Body of pancreas (tissue), 4 donors: Measurements from ENCODE around the gene NME7. TPM values are rescaled to one million over a fixed set of nuclear protein-coding genes. Genes with fewer than 3 reads are reported as not detected.

Experiments
- ATAC-seq: fragments of 150-250 bp; one replicate; pipeline ENCODE4 v1.9.1; 2016
- DNase-seq, 4 donors: peaks; one replicate each; pipeline ENCODE4 v3.0.0-alpha.2; 2019
- H3K27ac ChIP-seq, 4 donors: fragments of 200-600 bp; sonication (generic); 1 replicate in 3 of 4; 2 replicates in 1 of 4; pipeline versions ENCODE4 v1.5.1 to v1.6.1; 2016 to 2019; ENCODE audit warnings: mild to moderate bottlenecking in 1 of 4, mixed read lengths in 1 of 4, moderate library complexity in 1 of 4
- H3K27me3 ChIP-seq, 2 donors: fragments of 200-600 bp; sonication (generic); one replicate each; pipeline ENCODE4 v1.6.0; 2016; ENCODE audit warnings: mild to moderate bottlenecking in 1 of 2
- H3K36me3 ChIP-seq, 2 donors: fragments of 200-600 bp; sonication (generic); replicated peaks in 1 of 2; 2 replicates each; pipeline ENCODE4 v1.5.1; 2016; ENCODE audit warnings: low read depth in 2 of 2; ENCODE audit not compliant: insufficient read depth in 1 of 2
- H3K4me1 ChIP-seq: fragments of 200-600 bp; sonication (generic); one replicate; pipeline ENCODE4 v1.6.0; 2016
- H3K4me3 ChIP-seq, 2 donors: fragments of 200-600 bp; sonication (generic); 1 replicate in 1 of 2; 2 replicates in 1 of 2; pipeline ENCODE4 v1.5.1; 2016 to 2019
- H3K9me3 ChIP-seq, 3 donors: fragments of 200-600 bp; sonication (generic); 1 replicate in 2 of 3; 2 replicates in 1 of 3; pipeline ENCODE4 v1.5.1; 2016
- CTCF ChIP-seq, 7 experiments: fragments of 450-650 bp in 4 of 7; fragments of 200-600 bp in 3 of 7; sonication (generic) in 3 of 7; IDR thresholded peaks; one replicate each; pipeline ENCODE4 v1.5.1; 2016 to 2019; ENCODE audit warnings: antibody characterized with exemption in 7 of 7
- POLR2A ChIP-seq, 3 donors: fragments of 450-650 bp; IDR thresholded peaks; one replicate each; pipeline ENCODE4 v1.6.1; 2016; ENCODE audit warnings: antibody characterized with exemption in 3 of 3, mild to moderate bottlenecking in 2 of 3
- WGBS, 2 donors: methylation state at CpG; one replicate each; pipeline ENCODE4 v1.1.5; 2017; 5-methylcytosine and 5-hydroxymethylcytosine counted together
- intact Hi-C: fragments of 100-400 bp; cut with DNase I; formaldehyde crosslinking; loops from one replicate; pipeline ENCODE4 v1.15.1; 2023
- total RNA-seq, 2 donors: library from RNA; depleted of rRNA; stranded (reverse); fragments of >200 nt; gene quantifications; one replicate each; pipeline ENCODE4 v1.1.0, GENCODE V29; 2016

Gene NME7
- total RNA-seq, 2 donors from 2014 or later, result 8.9 to 23.9 TPM

GRCh38 chr1:169133801-169134502 is 233.6 kb downstream of the NME7 start:
- H3K36me3 ChIP-seq, result peaks cover 0 to 9% of the 10 kb centered on the region in 2 donors
- intact Hi-C loops, result no loop called here
- ATAC-seq, result peak; percentile 17
- TF ChIP-seq POLR2A (IDR thresholded peaks at IDR 0.05), result no peak
- peak in 6 of 7 experiments; percentile 20 to 52 (median 50) for TF ChIP-seq CTCF (IDR thresholded peaks at IDR 0.05)
- DNase-seq, result no peak
- no peaks in the 10 kb centered on the region for H3K9me3 ChIP-seq
- H3K4me1 ChIP-seq, result peaks cover 9% of the 10 kb centered on the region
- 49 to 69% methylated on average over 2 of the region's 2 CpGs for WGBS, 2 donors
- no peaks in the 10 kb centered on the region for H3K27me3 ChIP-seq
- peak overlapping the region in 1 of 4 donors; percentile 13 for H3K27ac ChIP-seq
- no peak overlapping the region for H3K4me3 ChIP-seq

GRCh38 chr1:169133228-169133576 is 234.4 kb downstream of the NME7 start:
- 58 to 61% methylated on average over 5 of the region's 5 CpGs for WGBS, 2 donors
- no peak for DNase-seq

GRCh38 chr1:169132512-169133227 is 234.9 kb downstream of the NME7 start:
- no peaks in the 10 kb centered on the region for H3K9me3 ChIP-seq
- ATAC-seq (no peak), DNase-seq (no peak)
- 64 to 67% methylated on average over 4 of the region's 4 CpGs for WGBS, 2 donors
- H3K27ac ChIP-seq, result peak overlapping the region in 1 of 4 donors; percentile 10
- intact Hi-C loops, result no loop called here
- no peaks in the 10 kb centered on the region for H3K27me3 ChIP-seq
- H3K36me3 ChIP-seq, result peaks cover 6 to 9% of the 10 kb centered on the region in 2 donors
- no peak overlapping the region for H3K4me3 ChIP-seq
- no peak for TF ChIP-seq CTCF (IDR thresholded peaks at IDR 0.05)
- no peak for TF ChIP-seq POLR2A (IDR thresholded peaks at IDR 0.05)
- H3K4me1 ChIP-seq, result peaks cover 9% of the 10 kb centered on the region

More at GRCh38 chr1:169133228-169133576, 234.4 kb downstream of the NME7 start:
- ATAC-seq, result no peak
- intact Hi-C loops, result no loop called here
- Histone ChIP-seq H3K27me3 (no peaks in the 10 kb centered on the region), H3K36me3 (peaks cover 3 to 9% of the 10 kb centered on the region in 2 donors), H3K4me3 (no peak overlapping the region), H3K27ac (peak overlapping the region in 1 of 4 donors; percentile 10), H3K4me1 (peaks cover 9% of the 10 kb centered on the region), H3K9me3 (no peaks in the 10 kb centered on the region)
- TF ChIP-seq CTCF (IDR thresholded peaks at IDR 0.05) (no peak), POLR2A (IDR thresholded peaks at IDR 0.05) (no peak)

GRCh38 chr1:169130683-169131082 is 236.9 kb downstream of the NME7 start:
- intact Hi-C loops, result no loop called here
- H3K4me1 ChIP-seq, result peaks cover 13% of the 10 kb centered on the region
- no peak overlapping the region for H3K4me3 ChIP-seq
- ATAC-seq (no peak), DNase-seq (no peak)
- TF ChIP-seq POLR2A (IDR thresholded peaks at IDR 0.05) (no peak), CTCF (IDR thresholded peaks at IDR 0.05) (no peak)
- H3K9me3 ChIP-seq, result no peaks in the 10 kb centered on the region
- H3K36me3 ChIP-seq, result peaks cover 9% of the 10 kb centered on the region in 2 donors
- WGBS, 2 donors, result 78 to 85% methylated on average over 4 of the region's 4 CpGs
- no peaks in the 10 kb centered on the region for H3K27me3 ChIP-seq
- H3K27ac ChIP-seq, result peak overlapping the region in 1 of 4 donors; percentile 9
